H1 (cell line): ENCODE results near the gene SH3RF3.

Experiments
- CHD1 ChIP-seq: IDR thresholded peaks from 2 replicates; pipeline ENCODE4 v1.6.1; 2012; ENCODE audit warnings: low read depth, low read length, improper control_type of control experiment
- CTCF ChIP-seq, 3 experiments: IDR thresholded peaks; 1 replicate in 2 of 3; 2 replicates in 1 of 3; pipeline versions ENCODE4 v1.5.1 to v1.6.1; 2011; ENCODE audit warnings: low read length in 3 of 3, mild to moderate bottlenecking in 3 of 3, inconsistent platforms in 2 of 3, low read depth in 1 of 3, moderate library complexity in 1 of 3; ENCODE audit not compliant: insufficient read depth in 1 of 3; ENCODE audit errors: control extremely low read depth in 1 of 3
- EGR1 ChIP-seq: IDR thresholded peaks from 2 replicates; pipeline ENCODE4 v1.6.1; 2011; ENCODE audit warnings: low read depth, low read length, borderline replicate concordance
- EZH2 ChIP-seq: fragments of 200-600 bp; sonication (generic); IDR thresholded peaks from 2 replicates; pipeline ENCODE4 v1.7.1; 2012; ENCODE audit warnings: low read depth, mild to moderate bottlenecking, moderate library complexity, low read length, inconsistent platforms; ENCODE audit not compliant: severe bottlenecking
- GABPA ChIP-seq: IDR thresholded peaks from 2 replicates; pipeline ENCODE4 v1.6.1; 2011; ENCODE audit warnings: mild to moderate bottlenecking, low read length, moderate library complexity, borderline replicate concordance; ENCODE audit not compliant: insufficient read depth
- HDAC2 ChIP-seq, 2 experiments: fragments of 300-600 bp in 1 of 2; sonication (generic) in 1 of 2; IDR thresholded peaks; 2 replicates each; pipeline ENCODE4 v1.6.1; 2011 to 2012; ENCODE audit warnings: low read depth in 2 of 2, low read length in 2 of 2, mild to moderate bottlenecking in 2 of 2, moderate library complexity in 2 of 2, borderline replicate concordance in 1 of 2, inconsistent platforms in 1 of 2
- POLR2A ChIP-seq, 2 experiments: IDR thresholded peaks; 1 replicate in 1 of 2; 2 replicates in 1 of 2; pipeline ENCODE4 v1.6.1; 2011; ENCODE audit warnings: low read depth in 2 of 2, low read length in 2 of 2, mild to moderate bottlenecking in 2 of 2; ENCODE audit errors: control extremely low read depth in 1 of 2
- SP4 ChIP-seq: IDR thresholded peaks from 2 replicates; pipeline ENCODE4 v1.6.1; 2012; ENCODE audit warnings: low read length, inconsistent platforms
- ZNF274 ChIP-seq: IDR thresholded peaks from 2 replicates; pipeline ENCODE4 v1.7.0; 2012; ENCODE audit warnings: low read length, borderline replicate concordance; ENCODE audit errors: extremely low read depth

- no peak for TF ChIP-seq HDAC2 (IDR thresholded peaks at IDR 0.05; ENCODE audit: borderline replicate concordance in 1 of 2, low read depth in 2 of 2, low read length in 2 of 2)
- TF ChIP-seq EZH2, result no peak
- no peak for TF ChIP-seq GABPA
- no peak for TF ChIP-seq CTCF (IDR thresholded peaks at IDR 0.05; ENCODE audit: control extremely low read depth in 1 of 3, insufficient read depth in 1 of 3, low read depth in 1 of 3, low read length in 3 of 3)
- TF ChIP-seq ZNF274, result no peak
- no peak for TF ChIP-seq POLR2A (IDR thresholded peaks at IDR 0.05; ENCODE audit: control extremely low read depth in 1 of 2, low read depth in 2 of 2, low read length in 2 of 2)
- TF ChIP-seq SP4, result no peak
- no peak for TF ChIP-seq CHD1
- TF ChIP-seq EGR1, result no peak
Observed at GRCh38 chr2:109180786-109181185, 51.8 kb downstream of the SH3RF3 start.
